Measurements from ENCODE around the gene SUPT6H.
A peak's percentile ranks its signal among the peaks of the same experiment; 100 is the strongest.

The SUPT6H gene

DNA sequence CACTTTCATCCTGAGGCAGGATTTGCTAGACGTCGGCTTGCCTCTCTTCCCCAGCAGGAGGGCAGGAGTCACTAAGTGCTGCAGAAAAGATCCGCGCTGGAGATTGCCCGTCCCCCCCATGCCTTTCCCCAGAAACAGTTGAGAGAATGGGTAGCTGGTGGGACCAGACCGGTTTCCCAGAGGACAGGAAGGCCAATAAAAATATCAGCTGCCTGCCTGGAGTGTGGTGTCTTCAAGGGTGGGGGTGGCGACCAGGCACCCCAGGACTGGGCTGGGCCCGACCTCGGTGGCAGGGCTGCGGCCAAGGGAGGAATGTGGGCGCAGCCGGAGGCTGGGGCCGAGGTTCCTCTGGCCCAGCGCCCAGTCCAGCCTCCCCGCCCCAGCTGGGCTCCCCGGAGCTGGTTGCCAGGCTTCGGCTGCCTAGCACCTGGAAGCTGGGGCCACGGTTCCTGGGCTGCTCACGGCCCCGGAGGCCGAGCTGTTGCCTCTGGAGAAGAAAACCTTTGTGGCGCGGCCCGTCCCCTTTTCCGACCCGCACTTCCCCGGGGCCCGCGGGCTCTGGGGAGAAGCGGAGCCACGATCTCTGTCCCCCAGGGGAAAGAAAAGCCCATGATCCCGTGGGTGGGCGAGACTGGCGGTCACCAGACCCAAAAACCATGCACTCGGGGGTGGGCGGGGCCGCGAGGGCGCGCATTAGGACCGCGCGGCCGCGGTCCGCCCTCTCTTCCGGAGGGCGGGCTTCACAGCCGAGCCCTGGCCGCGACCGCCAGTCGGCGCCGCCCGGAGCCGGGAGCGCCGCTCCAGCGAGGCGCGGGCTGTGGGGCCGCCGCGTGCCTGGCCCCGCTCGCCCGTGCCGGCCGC, 81.5 kb downstream of the SUPT6H start, which contains the start of gene TRAF4:
TSS of gene TRAF4 (plus strand) at position 769 of the 861 bp plus-strand sequence. CDS start 102 bp downstream, outside the sequence.
- POLR2A ChIA-PET (ENCODE audit: low non-redundant PET), result interaction anchor here (1.1 to 6.8 kb wide), 2 partner anchors 17 to 24 kb away, joined by 5 to 95 read pairs; partner anchors contain the start of genes NEK8, RPL23A and TLCD1
- peak within 1 kb of the TSS; percentile 100 for H3K27ac ChIP-seq
- DNase-seq (ENCODE audit: low spot score), result peak; percentile 93
- CTCF ChIA-PET, result interaction anchor here (0.6 to 14.3 kb wide), 4 partner anchors 17 to 114 kb away, joined by 3 to 249 read pairs (median 4); partner anchors contain the start of genes NEK8 and TLCD1
- TF ChIP-seq, protein P1, sequence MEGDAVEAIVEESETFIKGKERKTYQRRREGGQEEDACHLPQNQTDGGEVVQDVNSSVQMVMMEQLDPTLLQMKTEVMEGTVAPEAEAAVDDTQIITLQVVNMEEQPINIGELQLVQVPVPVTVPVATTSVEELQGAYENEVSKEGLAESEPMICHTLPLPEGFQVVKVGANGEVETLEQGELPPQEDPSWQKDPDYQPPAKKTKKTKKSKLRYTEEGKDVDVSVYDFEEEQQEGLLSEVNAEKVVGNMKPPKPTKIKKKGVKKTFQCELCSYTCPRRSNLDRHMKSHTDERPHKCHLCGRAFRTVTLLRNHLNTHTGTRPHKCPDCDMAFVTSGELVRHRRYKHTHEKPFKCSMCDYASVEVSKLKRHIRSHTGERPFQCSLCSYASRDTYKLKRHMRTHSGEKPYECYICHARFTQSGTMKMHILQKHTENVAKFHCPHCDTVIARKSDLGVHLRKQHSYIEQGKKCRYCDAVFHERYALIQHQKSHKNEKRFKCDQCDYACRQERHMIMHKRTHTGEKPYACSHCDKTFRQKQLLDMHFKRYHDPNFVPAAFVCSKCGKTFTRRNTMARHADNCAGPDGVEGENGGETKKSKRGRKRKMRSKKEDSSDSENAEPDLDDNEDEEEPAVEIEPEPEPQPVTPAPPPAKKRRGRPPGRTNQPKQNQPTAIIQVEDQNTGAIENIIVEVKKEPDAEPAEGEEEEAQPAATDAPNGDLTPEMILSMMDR (conservative IDR thresholded peaks at IDR 0.05; ENCODE audit: low read depth), result 0 out of 2 replicates have a peak, but pooled peaks have one; percentile 7

DNA sequence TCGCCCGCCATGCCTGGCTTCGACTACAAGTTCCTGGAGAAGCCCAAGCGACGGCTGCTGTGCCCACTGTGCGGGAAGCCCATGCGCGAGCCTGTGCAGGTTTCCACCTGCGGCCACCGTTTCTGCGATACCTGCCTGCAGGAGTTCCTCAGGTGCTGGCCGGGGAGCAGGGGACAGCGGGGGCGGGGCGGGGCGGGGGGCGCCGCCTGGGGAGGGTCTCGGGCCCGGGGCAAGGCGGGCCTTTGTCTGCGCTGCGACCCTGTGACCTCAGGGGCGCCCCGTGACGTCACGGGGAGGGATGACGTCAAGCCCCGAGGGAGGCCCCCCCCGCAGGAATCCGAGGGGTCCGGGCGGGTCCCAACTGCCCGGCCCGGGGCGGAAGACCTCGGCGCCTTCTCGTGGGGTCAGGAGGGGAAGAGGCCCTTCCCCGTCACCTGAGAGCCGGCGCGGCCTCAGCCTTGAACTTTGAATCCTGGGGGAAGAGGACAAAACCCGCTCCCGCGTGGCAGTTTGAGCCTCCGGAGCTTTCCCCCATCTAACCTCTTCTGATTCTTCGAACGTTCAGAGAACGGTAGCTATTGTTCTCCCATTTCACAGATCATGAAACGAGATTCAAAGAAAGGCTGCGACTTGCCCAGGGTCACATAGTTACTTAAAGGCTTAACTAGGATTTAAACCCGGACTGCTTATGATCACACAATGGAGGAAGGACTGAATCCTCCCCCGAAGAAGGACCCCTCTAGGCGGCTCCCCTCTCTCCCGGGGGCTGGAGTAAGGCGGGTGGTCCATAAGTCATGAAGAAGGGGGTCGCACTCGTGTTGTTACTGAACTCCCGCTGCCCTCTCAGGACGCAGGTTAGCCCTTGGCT, 82.3 kb downstream of the SUPT6H start:
- ChIA-PET POLR2A (ENCODE audit: low non-redundant PET) (interaction anchor here (0.8 to 6.8 kb wide), 2 partner anchors 18 to 25 kb away, joined by 3 to 95 read pairs; partner anchors contain the start of genes NEK8, RPL23A and TLCD1), CTCF (interaction anchor here (14.3 kb wide), 1 partner anchor 18 kb away, joined by 249 read pairs; the partner anchor contains the start of genes NEK8 and TLCD1)
- DNase-seq (ENCODE audit: low spot score), result peak; percentile 76
- TF ChIP-seq, protein P1 (conservative IDR thresholded peaks at IDR 0.05; ENCODE audit: low read depth), result no peak
- peak overlapping the region; percentile 100 for H3K27ac ChIP-seq

DNA sequence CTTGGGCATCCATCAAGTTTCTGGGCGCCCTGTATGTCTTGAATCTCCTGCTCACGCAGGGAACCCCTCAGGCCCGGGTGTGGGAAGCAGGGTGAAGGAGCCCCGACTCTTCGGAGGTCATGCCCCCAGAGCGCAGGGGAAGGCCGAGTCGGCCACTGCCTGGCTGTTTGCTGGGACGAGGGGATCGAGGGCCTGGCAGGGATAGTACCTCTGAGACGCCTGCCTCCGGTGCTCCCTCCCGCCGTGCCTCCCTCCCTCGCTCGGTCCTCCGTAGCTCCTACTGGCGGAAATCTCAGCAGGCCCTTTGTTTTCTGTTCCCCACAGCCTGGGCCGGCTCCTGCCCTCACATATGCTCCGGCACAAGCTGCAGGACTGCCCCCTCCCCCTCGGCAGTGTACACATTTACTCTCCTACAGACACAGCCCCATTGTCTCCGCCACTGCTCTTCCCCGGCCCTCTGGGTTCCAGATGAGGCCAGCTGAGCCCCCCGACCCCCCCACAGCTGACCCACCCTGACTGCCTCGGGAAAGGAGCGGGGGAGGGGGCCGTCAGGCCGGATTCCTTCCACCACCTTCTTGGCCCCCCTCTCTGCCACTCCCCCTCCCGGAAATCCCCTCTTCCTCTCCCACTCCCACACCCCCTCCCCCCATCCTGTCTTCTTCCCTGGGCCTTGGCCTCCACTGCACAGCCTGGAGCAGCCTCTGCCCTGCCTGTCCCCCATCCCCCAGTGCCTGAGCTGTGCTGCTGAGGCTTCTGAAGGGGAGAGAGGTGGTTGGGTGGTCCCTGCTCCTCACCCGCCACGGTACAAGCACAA, 83.2 kb downstream of the SUPT6H start:
- ChIA-PET CTCF (interaction anchor here (0.6 to 14.3 kb wide), 2 partner anchors 18 to 19 kb away, joined by 5 to 249 read pairs; partner anchors contain the start of genes NEK8 and TLCD1), POLR2A (ENCODE audit: low non-redundant PET) (interaction anchor here (0.8 to 6.8 kb wide), 3 partner anchors 19 to 204 kb away, joined by 3 to 95 read pairs (median 3); partner anchors contain the start of genes NEK8, RPL23A and TLCD1)
- peak overlapping the region; percentile 100 for H3K27ac ChIP-seq
- no peak for DNase-seq (ENCODE audit: low spot score)
- TF ChIP-seq, protein P1 (conservative IDR thresholded peaks at IDR 0.05; ENCODE audit: low read depth), result no peak

DNA sequence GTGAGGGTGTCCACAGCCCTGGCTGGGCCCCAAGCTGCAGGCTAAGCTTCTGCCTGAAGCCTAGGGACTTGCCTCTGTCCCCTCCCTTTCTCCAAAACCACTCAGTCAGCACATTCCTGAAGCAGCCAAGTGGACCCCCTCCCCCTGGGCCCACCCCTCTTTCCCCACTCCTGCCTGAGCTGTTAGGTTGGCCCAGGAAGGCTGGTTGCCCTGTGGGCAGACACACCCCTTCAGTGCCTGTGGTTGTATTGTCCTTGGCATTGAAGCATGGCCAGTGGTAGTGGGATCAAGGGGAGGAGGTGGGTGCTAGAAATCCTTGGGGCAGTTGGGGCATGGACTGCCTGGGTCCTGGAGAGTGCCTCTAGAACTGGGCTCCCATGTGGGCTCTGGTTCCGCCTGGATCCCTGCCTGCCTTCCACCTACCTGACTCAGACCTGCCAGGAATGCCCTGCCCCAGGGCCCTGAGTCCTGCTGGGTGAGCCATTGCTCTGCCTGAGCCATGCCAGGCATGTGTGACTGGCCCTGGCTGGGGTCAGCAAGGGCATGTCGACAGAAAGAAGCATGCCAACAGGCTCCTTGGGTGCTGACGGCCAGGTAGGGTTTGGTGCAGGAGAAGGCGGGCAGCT, 83.9 kb downstream of the SUPT6H start:
- H3K27ac ChIP-seq, result peak overlapping the region; percentile 100
- CTCF ChIA-PET, result interaction anchor here (0.6 to 14.3 kb wide), 2 partner anchors 17 to 19 kb away, joined by 5 to 249 read pairs; partner anchors contain the start of genes NEK8 and TLCD1
- TF ChIP-seq, protein P1 (conservative IDR thresholded peaks at IDR 0.05; ENCODE audit: low read depth), result no peak
- DNase-seq (ENCODE audit: low spot score), result peak; percentile 83
- POLR2A ChIA-PET (ENCODE audit: low non-redundant PET), result interaction anchor here (0.7 to 6.8 kb wide), 3 partner anchors 19 to 204 kb away, joined by 3 to 95 read pairs (median 3); partner anchors contain the start of genes NEK8 and TLCD1

DNA sequence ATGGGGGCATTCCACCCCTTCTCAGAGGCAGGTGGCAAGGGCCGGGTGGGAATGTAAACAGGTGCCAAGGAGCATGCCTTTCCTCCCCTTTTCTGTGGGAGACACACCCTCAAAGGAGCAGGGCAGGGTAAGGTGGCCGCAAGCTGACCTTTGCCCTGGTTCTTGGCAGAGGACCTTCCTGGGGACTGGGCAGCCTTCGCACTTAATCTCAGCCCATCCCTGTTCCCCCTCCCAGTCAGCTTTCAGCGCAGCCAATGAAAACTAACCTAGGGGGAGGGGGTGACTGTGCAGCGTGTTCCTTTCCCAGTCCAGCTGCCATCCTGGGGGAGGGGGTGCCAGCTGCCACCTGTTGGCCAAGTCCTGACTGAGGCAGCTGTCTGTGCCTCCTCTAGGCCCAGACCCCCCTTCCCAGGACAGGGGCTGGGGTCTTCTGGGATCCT, 84.6 kb downstream of the SUPT6H start:
- ChIA-PET CTCF (interaction anchor here (14.3 kb wide), 1 partner anchor 20 kb away, joined by 249 read pairs; the partner anchor contains the start of genes NEK8 and TLCD1), POLR2A (ENCODE audit: low non-redundant PET) (interaction anchor here (0.7 to 6.8 kb wide), 3 partner anchors 20 to 133 kb away, joined by 3 to 95 read pairs (median 7); partner anchors contain the start of genes NEK8, RPL23A and TLCD1)
- TF ChIP-seq, protein P1 (conservative IDR thresholded peaks at IDR 0.05; ENCODE audit: low read depth), result no peak
- H3K27ac ChIP-seq, result peak overlapping the region; percentile 100
- no peak for DNase-seq (ENCODE audit: low spot score)
